ENCODE results near the gene PDE5A. TPM values are rescaled to one million over a fixed set of nuclear protein-coding genes. Genes with fewer than 3 reads are reported as not detected.

Gene PDE5A
- total and polyA plus RNA-seq, 2 experiments from 2014 or later: 8.0 to 13.8 TPM

Small RNA genes within 50 kb of the gene (small RNA-seq; reads per million reads assigned to genes)
- not detected for gene RF00614 (ENCODE audit: low read depth, low replicate concordance)

Measured in GM23248 (cell line).